HG02852 (cell line): ENCODE results near the gene ATP8A2.

Experiments
- ATAC-seq: cut with Tn5 transposase; IDR thresholded peaks from one replicate; pipeline ENCODE4 v1.9.1; 2021; ENCODE audit warnings: mild to moderate bottlenecking, moderate library complexity; ENCODE audit not compliant: unreplicated experiment

Gene ATP8A2

DNA sequence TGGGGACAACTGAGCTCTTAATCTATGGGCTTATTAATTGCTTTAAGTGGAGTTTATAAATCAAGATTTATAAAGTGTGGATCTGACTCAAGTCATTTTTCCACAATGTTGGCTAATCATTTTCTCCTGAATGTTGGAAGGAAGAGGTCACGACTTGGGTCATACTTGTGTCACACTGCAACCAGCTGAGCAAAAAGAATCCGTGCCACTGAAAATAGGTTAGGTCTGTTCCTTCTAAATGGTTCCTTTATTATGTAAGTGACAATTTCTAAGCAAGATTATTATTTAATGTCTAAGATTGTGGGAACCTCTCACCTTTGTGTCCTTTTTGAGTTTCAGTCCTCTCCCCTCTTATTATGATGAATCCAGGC lies 501.5 kb downstream of the ATP8A2 start:
- no peak for ATAC-seq

DNA sequence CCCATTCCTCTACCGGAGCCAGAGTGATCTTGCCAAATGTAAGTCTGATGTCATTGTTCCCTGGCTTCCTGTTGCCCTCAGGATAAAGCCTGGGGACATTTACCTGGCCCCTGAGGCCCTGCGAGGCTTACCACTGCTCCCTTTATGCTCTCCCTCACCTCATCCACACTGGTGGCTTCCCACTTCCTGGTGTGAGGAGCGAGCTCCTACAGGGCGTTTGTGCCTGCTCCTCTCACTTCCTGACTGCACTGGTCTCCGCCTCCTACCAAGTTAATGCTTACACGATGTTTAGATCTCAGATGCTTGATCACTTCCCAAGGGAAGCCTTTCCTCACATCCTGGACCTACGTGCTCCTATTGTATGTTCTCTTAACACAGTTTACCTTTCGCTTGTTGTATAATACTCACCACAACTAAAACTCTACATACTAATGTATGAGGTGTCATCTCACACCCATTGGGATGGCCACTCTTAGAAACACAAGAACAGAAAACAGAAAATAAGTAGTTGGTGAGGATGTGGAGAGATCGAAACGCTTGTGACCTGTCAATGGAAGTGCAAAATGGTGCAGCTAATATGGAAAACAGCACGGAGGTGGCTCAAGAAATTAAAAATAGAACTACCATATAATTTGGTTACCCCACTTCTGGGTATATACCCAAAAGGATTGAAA lies 502.4 kb downstream of the ATP8A2 start:
- no peak for ATAC-seq

- no peak for ATAC-seq
Observed at GRCh38 chr13:25874907-25875306, 503.1 kb downstream of the ATP8A2 start.

DNA sequence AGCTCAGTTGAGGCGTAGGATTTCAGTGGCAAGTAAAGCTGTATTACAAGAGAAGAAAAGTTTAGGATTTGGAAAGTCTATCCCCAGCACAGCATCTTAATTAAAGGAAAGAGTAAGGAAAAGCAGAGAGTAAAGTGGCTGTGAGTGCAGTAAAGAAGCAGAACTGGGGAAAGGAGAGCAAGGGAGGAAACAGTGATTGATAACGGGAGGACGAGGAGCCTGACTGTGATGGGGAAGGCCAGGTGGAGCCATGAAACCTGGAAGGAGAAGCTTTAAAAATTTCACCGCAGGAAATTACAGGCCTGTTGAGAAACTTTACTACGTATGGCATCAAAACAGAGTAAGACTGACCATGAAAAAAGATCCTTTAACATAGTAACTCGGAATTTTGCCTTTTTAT lies 504.5 kb downstream of the ATP8A2 start:
- ATAC-seq = no peak

DNA sequence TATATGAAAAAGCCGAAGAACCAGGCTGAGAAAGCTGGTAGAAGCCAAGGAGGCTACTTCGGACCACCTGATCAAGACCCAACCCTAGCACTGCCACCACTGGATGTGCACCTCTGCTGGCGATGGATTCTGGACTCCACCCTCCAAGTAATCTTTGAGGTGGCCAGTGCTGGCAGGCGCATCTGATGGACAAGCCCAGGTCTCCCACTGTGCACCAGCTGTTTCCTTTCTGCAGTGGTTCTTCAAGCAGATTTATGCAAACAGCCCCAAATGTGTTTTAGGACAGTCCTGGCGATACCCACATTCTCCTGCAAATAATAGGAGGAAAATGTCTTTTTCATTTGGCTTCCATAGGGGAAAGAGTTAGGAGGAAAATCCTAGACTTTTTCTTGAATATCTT lies 507.7 kb downstream of the ATP8A2 start:
- ATAC-seq = no peak

DNA sequence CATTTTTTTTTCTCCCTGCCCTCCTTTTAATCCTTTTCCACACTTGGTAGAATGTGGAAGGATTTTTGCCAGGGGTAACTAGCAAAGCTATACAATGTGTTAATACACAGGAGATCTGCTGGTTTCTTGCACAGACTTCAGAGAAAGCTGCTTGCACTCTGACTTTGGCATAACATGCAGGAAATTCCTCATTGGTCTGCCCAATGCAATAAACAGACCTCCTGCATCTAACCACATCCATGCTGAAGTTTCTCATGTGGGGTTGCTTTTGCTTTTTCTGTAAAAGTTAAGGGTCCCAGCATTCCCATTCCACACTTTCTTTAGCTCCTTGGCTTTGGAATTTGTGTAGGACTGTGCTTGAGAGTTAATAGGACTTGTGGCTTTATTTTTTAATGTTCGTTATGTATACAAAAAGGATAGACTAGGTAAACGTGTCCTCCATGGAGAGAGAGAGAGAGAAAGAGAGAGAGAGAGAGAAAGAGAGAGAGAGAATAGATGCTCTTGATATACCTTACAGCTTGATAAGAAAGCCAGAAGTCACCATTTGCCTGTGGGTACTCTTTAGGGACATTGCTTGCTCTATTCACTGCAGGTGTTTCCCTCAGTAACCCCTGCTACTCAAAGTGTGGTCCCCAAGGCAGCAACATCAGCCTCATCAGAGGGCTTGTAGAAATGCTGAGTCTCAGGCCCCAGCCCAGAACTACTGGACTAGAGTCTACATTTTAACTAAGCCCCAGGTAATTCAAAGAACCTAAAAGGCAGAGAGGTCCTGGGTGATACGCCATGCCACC lies 509.6 kb downstream of the ATP8A2 start:
- ATAC-seq = no peak

DNA sequence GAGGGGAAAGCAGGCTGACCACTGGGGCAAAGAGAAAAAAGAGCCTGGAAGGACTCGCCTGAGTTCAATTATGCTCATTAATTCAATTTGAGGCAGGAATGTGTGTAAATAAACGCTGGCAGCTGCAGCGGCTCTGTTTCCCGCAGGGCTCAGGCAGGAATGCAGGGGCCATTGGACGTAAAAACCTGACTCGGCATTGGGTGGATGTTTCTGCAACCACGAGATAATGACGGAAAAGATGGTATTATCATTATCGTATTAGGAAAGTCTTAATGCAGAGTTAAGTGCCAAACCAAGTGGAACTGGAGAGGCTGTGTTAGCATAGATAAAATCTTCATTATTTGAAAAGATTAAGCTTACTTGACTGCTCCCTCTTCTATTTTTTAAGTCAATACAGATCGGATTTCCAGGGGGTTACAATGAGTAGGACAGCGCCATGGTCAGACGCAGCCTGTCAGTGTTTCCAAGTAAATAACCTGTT lies 510.2 kb downstream of the ATP8A2 start:
- ATAC-seq = no peak

- no peak for ATAC-seq
Observed at GRCh38 chr13:25882466-25883357, 510.9 kb downstream of the ATP8A2 start.

DNA sequence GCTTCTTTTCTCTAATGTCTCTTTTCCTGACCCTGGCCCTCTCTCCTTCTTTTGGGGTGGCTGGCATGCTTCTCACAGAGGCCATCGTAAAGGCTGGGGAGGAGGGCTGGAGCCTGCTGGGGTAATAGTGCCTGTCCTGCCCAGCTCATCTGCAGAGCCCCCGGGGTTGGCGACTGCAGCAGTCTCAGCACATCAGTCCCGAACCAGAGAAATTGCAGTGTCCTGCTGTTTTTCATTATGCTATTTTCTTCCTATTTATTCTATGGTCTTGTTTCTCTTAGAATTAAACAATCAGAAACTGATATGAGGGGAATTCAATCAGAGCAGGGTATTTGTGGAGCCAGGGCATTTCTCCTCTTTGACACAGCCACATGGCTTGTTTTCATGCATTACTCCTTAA lies 513.6 kb downstream of the ATP8A2 start:
- no peak for ATAC-seq

DNA sequence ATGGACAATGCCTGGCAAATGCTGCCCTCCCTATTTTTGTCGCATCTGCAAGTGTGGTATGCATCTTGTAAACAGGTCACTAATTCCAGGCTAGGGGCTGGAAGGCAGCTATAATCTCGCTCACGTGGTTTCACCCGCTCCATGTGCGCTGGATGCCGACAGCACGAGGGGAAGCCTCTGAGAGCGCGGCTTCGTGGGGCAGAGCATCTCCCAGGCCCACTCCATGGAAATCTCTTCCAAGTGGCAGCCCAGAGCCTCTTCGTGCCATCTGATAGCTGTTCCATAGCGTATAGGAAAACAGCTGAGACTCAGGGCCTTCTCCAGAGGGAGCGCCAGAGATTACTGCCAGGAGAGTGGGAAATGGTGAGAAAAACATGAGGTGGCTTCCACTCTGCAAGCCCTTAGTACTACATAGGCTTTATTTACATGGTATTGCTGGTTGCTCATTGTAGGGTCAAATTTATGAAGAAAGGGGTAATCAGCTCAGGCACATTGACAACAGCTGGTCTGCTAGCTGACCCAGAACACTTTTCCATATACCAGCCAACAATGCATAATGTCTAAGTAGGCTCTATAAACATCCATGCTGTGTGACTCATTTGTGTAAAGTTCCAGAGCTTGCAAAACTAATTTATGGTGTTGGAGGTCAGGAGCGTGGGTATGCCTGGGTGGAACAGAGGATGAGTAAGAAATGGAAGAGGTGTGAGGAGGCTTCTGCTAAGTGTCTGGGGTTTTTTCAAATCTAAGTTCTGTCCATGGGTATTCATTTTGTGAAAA lies 514.9 kb downstream of the ATP8A2 start:
- no peak for ATAC-seq

DNA sequence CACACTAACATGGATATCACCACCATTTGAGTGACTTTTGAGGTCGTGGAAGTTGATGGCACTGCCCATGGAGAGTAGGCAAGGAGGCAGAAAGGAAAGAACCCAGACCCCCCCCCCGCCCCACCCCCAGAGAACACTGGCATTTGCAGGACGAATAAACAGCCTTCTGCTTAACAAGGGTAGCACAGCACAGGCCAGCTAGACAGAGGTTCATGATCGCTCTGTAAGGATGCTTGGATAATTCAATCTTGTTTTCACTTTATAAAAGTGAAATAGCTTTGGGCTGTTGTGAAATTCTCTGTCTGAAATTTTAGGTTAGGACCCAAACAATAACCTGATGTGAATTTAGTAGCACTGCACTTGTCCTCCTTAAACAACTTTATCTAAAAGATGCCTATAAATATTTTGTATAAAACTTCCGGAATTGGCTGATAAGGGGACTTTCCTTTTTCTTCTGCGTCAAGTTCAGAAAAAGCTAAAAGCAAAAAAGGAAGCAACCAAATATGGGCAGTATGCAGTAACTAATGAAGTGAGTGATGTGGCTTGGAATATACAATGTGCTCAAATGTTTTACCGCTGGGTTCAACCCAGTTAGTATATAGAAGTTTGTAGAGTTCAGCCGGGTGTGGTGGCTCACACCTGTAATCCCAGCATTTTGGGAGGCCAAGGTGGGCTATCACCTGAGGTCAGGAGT lies 516.3 kb downstream of the ATP8A2 start:
- no peak for ATAC-seq

- ATAC-seq = no peak
Observed at GRCh38 chr13:25890671-25891212, 519.0 kb downstream of the ATP8A2 start.

GRCh38 chr13:25898991-25899390 lies 527.2 kb downstream of the ATP8A2 start:
- no peak for ATAC-seq

- no peak for ATAC-seq
Observed at GRCh38 chr13:25899464-25899863, 527.7 kb downstream of the ATP8A2 start.

DNA sequence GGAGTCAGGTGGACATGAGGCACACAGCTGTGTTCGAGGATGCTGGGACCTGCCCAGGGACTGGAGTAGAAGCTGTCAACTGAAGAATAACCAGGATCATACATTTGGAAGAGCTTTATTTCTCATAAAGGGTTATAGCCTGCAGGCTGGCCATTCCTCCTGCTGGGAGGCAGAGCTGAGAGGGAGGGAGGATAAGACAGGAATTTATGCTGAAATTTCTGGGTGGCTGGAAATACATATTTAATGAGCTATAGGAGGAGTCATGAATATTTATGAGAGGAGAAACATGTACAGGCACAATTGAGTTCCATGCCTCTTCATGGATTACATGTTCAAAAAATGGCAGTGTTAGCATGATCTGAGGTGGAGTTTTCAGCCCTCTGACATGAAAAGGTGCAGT lies 528.2 kb downstream of the ATP8A2 start:
- no peak for ATAC-seq

- ATAC-seq = peak; percentile 90
Observed at GRCh38 chr13:25901460-25902376, 529.9 kb downstream of the ATP8A2 start.

GRCh38 chr13:25902455-25902854 lies 530.7 kb downstream of the ATP8A2 start:
- no peak for ATAC-seq

DNA sequence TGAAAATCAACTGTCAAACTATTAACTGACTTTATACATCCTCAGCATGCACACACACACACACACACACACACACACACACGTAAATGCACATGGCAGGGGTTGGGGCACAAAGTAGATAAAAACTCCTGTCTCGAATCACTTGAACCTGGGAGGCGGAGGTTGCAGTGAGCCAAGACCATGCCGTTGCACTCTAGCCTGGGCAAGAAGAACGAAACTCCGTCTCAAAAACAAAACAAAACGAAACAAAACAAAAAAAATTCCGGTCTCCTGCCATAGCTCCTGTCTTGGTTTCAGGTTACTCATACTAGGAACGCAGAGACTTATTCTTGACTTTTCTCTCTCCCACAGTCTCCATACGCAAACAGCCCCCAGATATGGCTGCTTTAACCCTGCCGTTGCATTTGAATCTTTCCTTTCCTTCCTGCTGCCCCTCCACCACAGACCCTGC lies 531.1 kb downstream of the ATP8A2 start:
- peak; percentile 76 for ATAC-seq

GRCh38 chr13:25904830-25905229 lies 533.1 kb downstream of the ATP8A2 start:
- ATAC-seq = no peak
